PFSK-1 (cell line): ENCODE data around the gene FAM184A.

Experiments used
- FOXP2 ChIP-seq: optimal IDR thresholded peaks from 2 replicates; pipeline ENCODE3; 2011; ENCODE audit warnings: borderline replicate concordance, control low read depth, inconsistent platforms; ENCODE audit not compliant: insufficient read depth; ENCODE audit errors: extremely low read length, extremely low read depth
- POLR2AphosphoS5 ChIP-seq: IDR thresholded peaks from 2 replicates; pipeline ENCODE4 v1.6.1; 2012; ENCODE audit warnings: low read depth, mild to moderate bottlenecking, control low read depth, low read length, moderate library complexity
- SIN3A ChIP-seq: IDR thresholded peaks from 2 replicates; pipeline ENCODE4 v1.6.1; 2012; ENCODE audit warnings: mild to moderate bottlenecking, low read length, moderate library complexity, borderline replicate concordance; ENCODE audit not compliant: insufficient read depth
- TAF1 ChIP-seq: IDR thresholded peaks from 2 replicates; pipeline ENCODE4 v1.6.1; 2012; ENCODE audit warnings: low read length, control low read depth, borderline replicate concordance; ENCODE audit not compliant: insufficient read depth
- TF ChIP-seq, protein P1 (sequence below), 2 experiments: IDR thresholded peaks; 2 replicates each; pipeline versions ENCODE4 v1.6.1 to v1.8.0; 2011 to 2012; ENCODE audit warnings: low read depth in 2 of 2, low read length in 2 of 2, control low read depth in 1 of 2, inconsistent platforms in 1 of 2, mild to moderate bottlenecking in 1 of 2, moderate library complexity in 1 of 2; ENCODE audit not compliant: insufficient read depth in 1 of 2

Gene FAM184A

GRCh38 chr6:119024111-119024510 lies 54.4 kb downstream of the FAM184A start:
- TF ChIP-seq TAF1 (no peak), POLR2AphosphoS5 (no peak), FOXP2 (no peak), SIN3A (no peak)
- TF ChIP-seq, protein P1, sequence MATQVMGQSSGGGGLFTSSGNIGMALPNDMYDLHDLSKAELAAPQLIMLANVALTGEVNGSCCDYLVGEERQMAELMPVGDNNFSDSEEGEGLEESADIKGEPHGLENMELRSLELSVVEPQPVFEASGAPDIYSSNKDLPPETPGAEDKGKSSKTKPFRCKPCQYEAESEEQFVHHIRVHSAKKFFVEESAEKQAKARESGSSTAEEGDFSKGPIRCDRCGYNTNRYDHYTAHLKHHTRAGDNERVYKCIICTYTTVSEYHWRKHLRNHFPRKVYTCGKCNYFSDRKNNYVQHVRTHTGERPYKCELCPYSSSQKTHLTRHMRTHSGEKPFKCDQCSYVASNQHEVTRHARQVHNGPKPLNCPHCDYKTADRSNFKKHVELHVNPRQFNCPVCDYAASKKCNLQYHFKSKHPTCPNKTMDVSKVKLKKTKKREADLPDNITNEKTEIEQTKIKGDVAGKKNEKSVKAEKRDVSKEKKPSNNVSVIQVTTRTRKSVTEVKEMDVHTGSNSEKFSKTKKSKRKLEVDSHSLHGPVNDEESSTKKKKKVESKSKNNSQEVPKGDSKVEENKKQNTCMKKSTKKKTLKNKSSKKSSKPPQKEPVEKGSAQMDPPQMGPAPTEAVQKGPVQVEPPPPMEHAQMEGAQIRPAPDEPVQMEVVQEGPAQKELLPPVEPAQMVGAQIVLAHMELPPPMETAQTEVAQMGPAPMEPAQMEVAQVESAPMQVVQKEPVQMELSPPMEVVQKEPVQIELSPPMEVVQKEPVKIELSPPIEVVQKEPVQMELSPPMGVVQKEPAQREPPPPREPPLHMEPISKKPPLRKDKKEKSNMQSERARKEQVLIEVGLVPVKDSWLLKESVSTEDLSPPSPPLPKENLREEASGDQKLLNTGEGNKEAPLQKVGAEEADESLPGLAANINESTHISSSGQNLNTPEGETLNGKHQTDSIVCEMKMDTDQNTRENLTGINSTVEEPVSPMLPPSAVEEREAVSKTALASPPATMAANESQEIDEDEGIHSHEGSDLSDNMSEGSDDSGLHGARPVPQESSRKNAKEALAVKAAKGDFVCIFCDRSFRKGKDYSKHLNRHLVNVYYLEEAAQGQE (IDR thresholded peaks at IDR 0.05; ENCODE audit: insufficient read depth in 1 of 2, low read depth in 2 of 2, low read length in 2 of 2): no peak

- no peak for TF ChIP-seq TAF1
- TF ChIP-seq FOXP2: no peak
- TF ChIP-seq POLR2AphosphoS5: no peak
- TF ChIP-seq SIN3A: no peak
- TF ChIP-seq, protein P1 (IDR thresholded peaks at IDR 0.05; ENCODE audit: insufficient read depth in 1 of 2, low read depth in 2 of 2, low read length in 2 of 2): no peak
These were observed 55.7 kb downstream of the FAM184A start for GRCh38 chr6:119022796-119023195.

DNA sequence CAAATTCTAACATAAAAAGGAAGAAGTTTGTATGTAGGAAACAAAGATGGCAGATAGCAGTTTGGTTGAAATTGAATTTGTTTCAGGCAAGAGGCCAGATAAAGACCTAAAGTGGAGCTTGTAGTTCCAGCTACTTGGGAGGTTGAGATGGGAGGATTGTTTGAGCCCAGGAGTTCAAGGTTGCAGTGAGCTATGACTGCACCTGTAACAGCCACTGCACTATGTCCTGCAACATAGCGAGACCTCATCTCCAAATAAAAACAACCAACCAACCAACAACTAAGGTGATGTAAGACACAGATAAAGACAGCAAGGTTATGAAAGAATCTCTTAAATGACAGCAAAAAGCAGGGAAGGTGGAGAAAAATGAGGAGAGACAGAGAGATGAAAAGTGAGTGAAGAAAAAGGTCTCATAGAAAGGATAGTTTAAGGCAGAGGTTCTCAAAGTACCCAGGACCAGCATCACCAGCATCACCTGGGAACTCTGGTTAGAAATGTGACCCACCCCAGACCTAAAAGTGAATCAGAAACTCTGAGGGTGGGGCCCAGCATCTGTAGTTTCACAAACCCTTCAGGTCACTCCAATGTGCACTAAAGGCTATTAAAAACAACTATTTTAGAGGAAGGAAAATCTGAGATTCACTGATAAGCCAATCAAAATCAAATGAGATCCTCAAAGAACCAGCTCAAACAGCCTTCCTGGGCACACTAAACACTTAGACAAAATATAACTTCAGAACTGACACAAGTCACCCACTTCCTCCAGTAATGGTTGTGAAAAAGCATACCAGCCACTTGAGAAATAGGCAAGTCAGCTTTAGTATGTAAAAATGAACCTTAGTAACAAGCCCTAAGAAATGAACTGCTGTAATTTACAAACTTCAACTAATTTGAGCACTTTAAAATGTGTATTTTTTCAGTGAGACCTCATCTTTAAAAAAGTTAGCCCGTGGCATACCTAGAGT lies 57.6 kb downstream of the FAM184A start:
- TF ChIP-seq FOXP2 (no peak), TAF1 (no peak), POLR2AphosphoS5 (no peak), SIN3A (no peak)
- TF ChIP-seq, protein P1 (IDR thresholded peaks at IDR 0.05; ENCODE audit: insufficient read depth in 1 of 2, low read depth in 2 of 2, low read length in 2 of 2): no peak

DNA sequence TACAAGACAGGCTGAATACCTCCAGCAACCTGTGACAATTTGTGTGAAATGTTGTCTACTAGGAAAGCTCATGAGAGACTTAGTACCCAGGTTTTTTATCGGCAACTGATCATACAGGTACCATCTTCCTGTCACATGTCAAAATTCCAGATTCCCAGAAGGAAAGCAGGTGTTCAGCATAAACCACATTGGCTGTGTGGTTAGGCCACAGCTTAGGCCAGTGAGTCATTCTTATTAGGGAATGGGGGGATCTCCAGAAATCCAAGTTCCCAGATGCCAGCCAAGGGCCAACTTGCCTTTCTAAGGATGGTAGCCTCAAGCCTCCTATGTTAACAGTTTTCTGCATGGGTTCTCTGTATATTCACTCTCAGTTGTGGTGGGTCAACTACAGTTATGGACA lies 65.9 kb downstream of the FAM184A start:
- TF ChIP-seq, protein P1 (IDR thresholded peaks at IDR 0.05; ENCODE audit: insufficient read depth in 1 of 2, low read depth in 2 of 2, low read length in 2 of 2): no peak
